Frontal cortex (tissue), 4 donors: ENCODE results near the gene IQCK. TPM values are rescaled to one million over a fixed set of nuclear protein-coding genes. Genes with fewer than 3 reads are reported as not detected.

ENCODE experiments used
- DNase-seq, 2 donors: peaks; one replicate each; pipeline ENCODE4 v3.0.0; 2012; ENCODE audit warnings: low spot score in 2 of 2
- FAIRE-seq: peaks from 2 replicates; lab custom pipeline; 2012; peaks lifted over from hg19 to GRCh38; lab: Jason Lieb, UNC
- total RNA-seq: library from RNA; depleted of rRNA; stranded (reverse); fragments of >200 nt; gene quantifications from one replicate; pipeline ENCODE4 v1.2.3, GENCODE V29; 2014
- donor health status: control.
- donor health status: control.
- donor health status: control.

IQCK gene
- total RNA-seq, 1 donor from 2014 or later, result 10.2 TPM

DNA sequence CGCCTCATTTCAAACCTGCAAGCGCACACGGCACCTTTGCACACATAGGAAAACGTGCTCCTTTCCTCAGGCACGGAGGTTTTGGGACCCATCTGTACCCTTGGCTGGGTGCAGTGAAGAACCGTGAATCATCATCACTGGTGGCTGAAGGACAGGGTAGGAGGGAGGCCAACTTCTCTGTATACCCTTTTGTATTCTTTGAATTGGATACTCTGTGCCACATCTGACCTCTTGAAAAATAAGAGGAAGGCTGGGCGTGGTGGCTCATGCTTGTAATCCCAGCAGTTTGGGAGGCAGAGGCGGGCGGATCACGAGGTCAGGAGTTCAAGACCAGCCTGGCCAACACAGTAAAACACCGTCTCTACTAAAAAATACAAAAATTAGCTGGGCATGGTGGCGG lies 154.9 kb downstream of the IQCK start:
- no peak for FAIRE-seq
- DNase-seq, result no peak

DNA sequence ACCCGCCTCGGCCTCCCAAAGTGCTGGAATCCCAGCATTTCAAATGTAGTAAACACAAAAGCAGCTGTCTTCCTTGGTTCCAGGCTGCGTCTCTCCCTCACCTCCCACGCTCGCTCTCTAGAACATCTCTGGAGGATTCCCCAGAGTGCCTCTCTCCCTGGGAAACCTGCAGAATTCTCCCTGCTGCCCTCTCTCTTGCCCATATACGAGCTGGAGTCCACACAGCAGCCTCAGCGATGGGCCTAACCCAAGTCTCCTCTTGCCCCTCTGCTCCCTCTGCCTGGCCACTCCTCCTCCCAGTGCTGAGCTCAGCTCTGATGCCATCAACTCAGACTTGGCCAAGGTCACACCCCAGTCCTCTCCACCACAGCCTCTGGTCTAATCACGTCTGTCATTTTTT lies 156.0 kb downstream of the IQCK start:
- FAIRE-seq, result no peak

DNA sequence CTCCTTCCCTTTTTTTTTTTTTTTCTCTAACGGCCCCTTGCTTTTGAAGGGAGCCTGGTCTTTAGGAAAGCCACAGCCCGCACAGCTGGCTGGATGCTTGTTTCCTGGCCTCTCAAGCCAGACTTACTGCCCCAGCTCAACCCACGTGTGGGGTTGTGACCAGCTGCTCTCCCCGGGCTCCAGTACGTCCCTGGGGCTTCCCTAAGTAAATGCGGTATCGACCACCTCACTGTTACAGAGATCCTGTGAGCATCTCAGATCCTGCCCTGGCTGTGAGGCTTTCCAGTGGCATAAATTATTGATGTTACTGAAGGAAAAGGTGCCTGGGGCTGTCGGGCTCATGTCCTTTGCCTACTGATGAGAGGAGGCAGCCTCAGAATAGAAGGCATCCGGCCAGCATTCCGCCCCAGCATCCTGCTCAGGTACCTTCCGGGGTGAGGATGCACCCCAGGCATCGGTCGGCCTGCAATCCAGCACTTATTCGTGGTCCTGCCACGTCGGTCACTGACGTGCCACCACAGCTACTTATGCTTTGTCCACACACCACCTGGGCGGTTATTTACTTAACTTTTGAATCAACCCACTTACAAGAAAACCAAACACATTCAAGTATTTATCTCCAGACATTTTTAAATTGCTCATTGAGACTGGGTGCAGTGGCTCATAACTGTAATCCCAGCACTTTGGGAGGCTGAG lies 156.9 kb downstream of the IQCK start:
- no peak for DNase-seq

More for the DNA sequence above, 156.0 kb downstream of the IQCK start:
- DNase-seq, result no peak

DNA sequence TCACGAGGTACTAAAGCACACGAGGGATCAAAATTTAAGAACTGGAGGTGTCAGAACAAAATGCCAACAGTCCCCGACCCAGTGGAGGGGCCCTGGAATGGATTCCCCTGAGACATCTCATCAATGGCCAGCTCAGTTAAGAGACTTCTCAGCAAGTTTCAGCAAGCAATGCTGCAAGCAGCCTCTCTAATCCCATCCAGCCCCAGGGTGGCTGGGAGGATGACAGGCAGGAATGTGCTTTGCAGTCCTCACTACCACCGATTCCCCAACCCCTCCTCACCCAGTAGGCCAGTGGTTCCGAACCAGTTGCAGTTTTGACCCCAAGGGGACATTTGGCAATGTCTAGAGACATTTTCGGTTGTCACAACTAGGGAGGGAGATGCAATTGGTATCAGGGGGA lies 157.8 kb downstream of the IQCK start:
- no peak for FAIRE-seq
- no peak for DNase-seq

More for the DNA sequence above, 156.9 kb downstream of the IQCK start:
- no peak for FAIRE-seq

DNA sequence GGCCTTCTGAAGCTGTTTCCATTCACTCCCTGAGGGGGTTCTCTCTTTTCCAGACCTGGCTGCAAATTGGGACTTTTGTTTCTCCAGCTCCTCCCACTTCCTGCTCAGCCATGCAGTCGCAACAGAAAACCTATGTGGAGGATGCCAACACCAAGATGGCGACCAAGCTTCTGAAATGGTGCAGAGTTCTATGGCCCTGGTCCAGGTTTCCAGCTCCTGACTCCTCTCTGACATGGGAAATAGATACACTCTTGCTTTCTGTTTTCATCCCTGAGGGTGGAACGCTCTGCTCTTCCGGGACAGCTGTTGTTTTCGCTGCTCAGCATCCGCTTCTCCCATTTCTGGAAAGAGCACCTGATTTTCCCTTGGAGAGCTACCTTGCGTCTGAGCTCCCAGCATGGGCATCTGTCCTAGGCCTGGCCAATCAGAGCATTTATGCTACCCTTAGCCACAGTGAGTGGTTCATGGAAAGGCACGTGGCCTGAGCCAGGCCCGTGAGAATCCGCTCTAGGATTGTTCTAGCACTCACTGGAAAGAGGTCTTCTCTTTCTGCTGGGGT lies 158.5 kb downstream of the IQCK start:
- DNase-seq, result no peak
- FAIRE-seq, result no peak

DNA sequence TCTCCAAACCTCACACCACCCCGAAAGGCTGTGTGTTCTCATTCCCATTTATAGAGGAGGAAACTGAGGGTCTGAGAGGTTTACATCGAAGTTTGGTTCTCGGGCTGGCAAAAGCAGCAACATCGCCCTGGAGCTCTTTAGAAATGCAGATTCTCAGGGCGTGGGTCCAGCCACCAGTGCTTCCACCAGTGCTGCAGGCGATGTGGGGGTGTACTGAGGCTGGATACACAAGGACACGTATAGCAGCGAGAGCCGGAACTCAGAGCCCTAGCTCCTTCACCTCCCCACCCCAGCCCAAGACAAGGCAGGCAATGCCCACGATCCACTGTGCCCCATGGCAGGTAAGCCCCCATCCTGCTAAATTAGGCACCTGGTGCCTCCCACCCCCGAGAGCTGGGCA lies 160.7 kb downstream of the IQCK start:
- DNase-seq (no peak), FAIRE-seq (no peak)

DNA sequence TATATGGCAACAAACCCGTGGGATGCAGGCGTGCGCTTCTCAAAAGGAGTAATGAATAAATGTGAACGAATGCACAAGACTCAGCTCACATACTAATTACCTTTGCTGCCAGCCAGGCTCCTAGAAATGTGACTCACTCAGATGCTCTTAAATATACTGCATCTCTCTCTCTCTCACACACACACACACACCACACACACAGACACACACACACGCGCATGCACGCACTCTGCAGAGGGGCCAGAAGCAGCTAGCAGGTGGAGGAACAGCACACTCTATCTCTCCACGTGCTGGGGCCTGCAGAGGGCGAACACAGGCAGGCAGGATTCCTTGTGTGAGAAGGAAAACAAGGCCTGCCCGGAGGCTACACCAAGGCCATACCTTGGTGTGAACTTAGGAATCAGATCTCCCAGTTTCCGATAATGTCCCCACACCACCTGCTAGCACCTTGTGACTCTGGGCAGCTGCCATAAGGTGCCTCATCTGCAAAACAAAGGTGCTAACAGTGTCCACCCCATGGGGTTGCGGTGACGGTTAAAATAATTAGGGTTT lies 161.2 kb downstream of the IQCK start:
- DNase-seq (no peak), FAIRE-seq (no peak)

DNA sequence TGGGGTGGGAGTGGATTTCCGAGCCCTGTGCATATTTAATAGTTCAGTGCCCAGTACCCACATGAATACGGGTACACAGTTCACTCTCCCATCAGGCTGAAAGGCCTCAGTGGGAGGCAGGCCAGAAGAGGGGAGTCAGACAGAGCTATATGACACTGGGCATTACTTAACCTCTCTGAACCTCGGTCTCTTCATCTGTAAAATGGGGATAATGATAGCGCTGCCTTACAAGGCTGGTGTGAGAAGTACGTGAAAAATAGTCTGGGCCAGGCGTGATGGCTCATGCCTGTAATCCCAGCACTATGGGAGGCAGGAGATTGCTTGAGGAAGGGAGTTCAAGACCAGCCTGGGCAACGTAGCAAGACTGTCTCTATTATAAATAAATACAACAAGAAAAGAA lies 163.0 kb downstream of the IQCK start:
- no peak for FAIRE-seq

DNA sequence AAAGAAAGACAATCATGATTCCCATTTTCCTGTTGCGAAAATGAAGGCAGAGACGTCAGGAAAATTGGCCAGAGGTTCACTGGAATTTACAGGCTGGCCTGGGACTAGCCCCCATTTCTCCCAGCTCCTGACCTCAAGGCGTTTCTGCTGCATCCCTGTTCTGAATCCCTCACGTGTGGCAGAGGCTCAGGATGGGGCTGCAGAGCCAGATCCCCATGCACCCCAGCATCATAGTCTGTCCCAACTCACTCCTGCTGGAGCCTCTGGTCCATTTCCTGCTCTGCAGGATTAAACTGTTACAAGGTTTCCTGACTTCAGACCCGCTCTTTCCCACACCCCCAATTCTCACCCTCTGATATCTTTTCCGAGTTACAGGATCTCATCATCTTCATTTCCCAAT lies 163.7 kb downstream of the IQCK start:
- no peak for FAIRE-seq
- DNase-seq, result no peak

More for the DNA sequence above, 163.0 kb downstream of the IQCK start:
- no peak for DNase-seq

DNA sequence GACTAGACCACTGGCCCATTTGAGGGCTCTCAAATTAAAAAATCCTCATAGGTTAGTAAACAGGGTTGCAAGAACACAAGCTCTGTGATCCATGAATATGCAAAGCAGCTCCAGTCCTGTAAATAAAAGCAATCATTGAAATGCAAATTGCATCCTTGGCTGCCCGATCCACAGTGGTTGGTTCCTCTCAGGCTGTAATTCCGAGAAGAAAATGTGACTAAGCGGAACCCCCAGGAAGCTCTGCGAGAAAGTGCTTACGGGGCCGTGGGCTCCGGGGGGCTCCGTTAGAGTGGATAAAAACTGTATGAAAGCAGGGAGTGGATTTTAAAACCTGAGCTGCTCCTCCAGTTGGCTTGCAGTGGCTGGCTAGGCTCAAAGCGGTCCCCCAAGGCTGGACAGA lies 164.1 kb downstream of the IQCK start:
- FAIRE-seq (no peak), DNase-seq (no peak)

DNA sequence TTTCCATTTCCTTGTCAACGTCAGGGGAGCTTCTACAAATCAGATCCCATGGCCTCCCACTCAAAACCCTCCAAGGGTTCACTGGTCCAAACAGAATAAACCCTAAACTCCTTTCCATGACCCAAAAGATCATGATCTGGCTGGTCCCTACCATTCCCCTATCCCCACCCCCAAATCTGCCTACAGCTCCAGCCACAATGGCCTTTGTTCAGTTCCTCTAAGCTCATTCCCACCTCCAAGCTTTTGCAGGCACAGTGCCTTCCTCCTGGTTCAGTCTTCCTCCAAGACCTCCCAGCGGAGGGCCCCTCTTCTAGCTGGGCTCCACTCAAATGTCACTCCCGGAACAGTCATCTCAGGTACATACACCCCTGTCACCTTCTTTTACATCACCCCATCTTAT lies 164.6 kb downstream of the IQCK start:
- DNase-seq, result no peak
- FAIRE-seq, result no peak

DNA sequence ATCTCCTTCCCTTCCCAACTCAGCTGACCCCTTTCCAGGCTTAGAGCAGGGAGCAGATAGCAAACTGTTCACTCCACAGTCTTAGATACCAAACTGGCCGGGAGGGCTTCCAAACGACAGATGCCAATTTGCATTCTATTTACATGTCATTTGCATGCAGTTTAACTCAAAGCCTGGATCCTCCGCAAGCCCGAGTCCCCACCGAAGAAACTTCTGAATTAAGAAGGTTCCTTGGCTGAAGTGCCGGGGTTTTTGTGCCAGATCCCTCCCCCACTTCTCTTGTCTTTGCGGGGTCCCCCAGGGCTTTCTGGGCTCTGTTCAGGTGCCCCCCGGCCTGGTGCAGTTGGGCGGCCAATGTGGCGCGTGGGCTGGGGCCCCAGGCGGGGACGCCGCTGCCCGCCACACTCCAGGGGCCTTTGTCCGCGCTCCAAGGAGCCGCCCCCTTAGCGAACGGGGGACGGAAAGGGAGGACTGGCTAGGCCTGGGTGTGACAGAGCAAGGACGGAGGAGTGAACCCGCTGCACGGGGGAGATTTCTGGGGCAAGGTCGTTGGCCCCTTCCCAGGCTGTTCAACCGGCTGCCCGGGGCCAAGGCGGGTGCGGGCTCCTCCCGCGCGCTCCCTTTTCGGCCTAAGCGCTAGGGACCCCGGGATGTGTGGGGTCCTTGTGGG lies 165.4 kb downstream of the IQCK start:
- peak in 1 of 2 donors; percentile 52 for DNase-seq
- FAIRE-seq, result no peak

DNA sequence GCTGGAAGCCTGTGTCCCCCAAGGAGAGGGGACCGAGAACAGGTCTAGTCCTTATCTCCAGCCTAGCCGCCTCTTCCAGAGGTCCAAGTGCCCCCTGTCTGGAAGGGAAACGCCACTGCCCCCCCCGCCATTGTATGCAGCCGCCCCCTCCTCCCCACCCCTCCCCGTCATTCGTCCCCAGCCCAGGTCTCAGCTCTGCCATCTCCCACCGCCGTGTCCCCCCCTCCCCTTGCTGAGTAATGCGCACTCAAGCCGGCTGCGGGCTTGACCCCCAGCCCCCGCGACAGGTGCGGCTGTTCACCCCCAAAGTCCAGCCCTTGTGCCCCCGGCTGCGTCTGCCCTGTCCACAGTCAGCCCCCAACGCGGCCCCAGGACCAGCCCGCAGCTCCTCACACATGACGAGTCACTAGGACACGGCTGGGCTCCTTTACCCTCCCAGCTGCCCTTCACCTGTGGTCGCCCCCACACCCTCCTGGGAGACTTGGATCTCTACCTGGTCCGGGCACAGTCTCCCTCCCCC lies 166.0 kb downstream of the IQCK start:
- DNase-seq (no peak), FAIRE-seq (no peak)

DNA sequence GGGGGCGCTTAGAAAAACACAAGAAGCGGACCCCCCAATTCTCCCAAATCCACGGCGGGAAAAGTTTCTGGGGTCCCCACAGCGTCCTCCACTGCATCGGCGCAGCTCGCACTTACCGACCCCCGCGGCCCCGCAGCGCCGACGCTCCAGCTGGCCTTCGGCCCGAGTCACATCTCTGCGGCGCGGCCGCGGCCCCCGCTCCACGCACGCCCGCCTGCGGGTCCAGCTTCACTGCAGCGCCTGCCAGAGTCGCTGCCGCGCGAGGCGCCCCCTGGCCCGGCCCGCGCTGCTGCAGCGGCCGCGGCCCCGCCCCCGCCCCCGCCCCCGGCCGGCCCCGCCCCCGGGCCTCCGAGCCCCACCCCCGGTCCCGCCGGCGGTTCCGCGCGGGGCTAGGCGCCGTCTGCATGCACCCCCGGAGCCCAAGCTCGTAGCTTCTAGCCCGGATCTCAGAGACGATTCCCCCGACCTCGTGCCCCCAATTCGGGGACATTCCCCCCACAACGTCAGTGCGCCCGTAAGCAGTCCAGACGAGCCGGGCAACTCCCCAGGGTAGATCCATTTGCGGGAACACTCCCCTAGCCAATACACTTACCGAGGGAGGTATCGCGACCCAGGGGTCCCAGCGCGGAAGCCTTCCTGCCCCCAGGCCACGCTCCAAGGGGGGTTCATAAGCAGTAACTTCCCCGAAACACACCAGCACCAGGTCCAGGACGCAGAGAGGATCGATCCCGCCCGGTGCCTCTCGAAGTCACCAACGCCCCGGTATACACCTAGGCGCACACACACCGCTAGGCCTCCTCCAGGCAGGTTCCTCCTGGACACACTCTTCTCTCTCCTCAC lies 166.8 kb downstream of the IQCK start, which contains the start of gene GPRC5B:
GPRC5B (minus strand) TSS at position 238 of the 840 bp plus-strand sequence. CDS start 12,003 bp downstream, outside the sequence.
- DNase-seq, result peak; percentile 80 to 84
- FAIRE-seq, result no peak

DNA sequence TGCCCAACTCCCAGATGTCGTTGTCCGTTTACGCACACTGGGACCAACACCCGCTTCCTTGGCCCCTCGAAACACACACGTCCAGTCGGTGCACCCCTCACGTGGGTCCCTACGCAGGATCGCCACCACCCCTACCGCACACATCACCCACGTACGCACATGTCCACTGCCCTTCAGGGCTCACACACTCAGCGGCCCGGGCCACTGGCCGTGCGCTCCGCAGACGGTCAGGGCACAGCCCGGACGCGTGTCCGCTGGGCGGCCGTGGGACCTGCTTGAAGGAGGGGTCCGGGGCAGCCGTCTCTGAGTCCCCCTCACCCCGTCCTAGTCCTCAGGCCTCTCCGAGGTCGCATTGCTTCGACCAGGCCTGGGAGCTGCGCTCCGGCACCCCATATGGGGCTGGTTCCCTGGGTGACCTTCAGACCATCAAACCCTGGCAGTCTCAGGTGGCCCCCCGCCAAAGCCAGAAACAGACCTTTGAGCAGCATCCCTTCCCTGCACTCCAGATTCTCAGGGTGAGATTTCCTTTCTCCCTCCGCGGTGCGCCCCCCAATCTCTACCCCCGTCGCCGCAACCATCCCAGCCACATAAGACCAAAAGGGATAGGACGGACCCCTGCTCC lies 167.5 kb downstream of the IQCK start:
- FAIRE-seq (no peak), DNase-seq (no peak)

DNA sequence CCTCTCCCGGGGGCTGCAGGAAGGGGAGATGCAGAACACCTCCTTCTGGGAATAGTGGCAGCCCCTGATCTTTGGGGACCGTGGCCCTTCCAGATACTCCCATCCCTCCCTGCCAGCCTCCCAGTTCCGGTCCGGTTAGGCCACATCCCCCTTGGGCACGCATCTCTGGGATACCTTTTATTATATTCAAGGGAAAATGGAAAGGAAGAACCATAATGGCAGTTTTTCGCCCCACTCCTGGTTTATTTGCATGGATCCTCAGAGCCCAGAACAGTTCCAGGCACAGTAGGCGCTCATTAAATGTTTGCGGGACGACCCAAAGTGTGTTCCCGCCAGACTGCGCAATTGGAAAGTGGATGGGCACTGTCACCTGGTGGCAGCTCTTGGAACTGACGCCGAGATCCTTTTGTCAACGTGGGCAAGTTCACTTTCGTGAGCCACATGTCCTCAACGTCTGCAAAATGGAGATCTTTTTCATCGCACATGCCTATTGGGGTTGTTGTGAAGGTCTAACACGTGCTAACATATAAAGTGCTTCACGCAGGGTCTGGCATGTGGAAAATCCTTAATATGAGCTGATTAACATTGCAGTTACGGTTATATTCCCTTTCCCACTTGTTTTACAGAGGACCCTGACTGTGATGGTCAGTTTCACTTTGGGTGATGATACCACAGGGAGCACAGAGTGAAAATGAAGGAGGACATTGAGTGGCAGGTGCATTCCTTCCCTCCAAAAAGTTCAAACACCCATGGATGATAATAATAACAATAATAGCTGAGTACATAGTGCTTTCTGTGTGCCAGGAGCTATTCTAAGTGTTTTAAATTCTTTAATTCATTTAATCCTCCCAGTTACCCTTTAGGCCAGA lies 168.2 kb downstream of the IQCK start:
- DNase-seq (peak; percentile 56 to 68), FAIRE-seq (no peak)

DNA sequence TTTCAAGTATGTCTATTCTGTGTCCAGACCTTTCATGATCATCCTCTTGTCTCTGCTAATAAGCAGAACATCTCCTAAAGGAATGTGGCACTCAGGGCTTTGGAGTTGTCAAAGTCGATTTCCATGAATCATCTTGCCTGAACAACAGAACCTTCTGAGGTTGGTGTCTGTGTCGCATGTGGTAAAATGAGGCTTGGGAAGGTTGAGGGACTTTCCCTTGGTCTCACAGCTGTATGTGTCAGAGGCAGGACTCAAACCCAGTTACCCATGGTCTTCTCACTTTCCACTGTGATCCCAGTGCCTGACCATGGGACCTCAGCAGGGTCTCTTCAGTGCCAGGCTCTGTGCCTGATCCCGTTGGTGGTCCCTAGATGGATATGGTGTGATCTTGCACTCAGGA lies 170.8 kb downstream of the IQCK start:
- DNase-seq (no peak), FAIRE-seq (no peak)

DNA sequence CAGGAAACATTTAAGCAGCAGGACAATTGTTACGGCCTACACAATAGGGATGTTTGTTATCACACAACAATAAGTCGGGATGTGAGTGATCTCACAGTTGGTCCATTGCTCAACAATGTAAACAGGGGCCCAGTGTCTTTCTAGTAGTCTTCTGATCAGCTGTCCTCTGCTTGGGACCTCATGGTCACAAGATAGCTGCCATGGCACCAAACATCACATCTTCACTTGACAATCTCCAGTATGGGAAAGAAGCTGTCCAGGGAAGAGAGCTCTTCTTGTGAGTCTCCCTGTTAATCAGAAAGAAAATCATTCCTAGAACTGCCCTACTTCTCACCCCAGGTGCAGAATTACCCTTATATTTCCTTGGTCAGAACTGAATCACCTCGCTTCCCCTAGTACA lies 172.8 kb downstream of the IQCK start:
- FAIRE-seq (no peak), DNase-seq (no peak)
